ENCODE data around the gene GPC6. TPM values are rescaled to one million over a fixed set of nuclear protein-coding genes. Genes with fewer than 3 reads are reported as not detected.
"Not testable (repeated sequence)": the region's sequence is repeated elsewhere in the genome, so short reads cannot be mapped to it uniquely, and the experiment has no call there.

The GPC6 gene
- polyA plus RNA-seq, 6 donors from 2014 or later: not detected

GRCh38 chr13:93468433-93468832 is 241.8 kb downstream of the GPC6 start:
- no peaks in the 10 kb centered on the region for H3K36me3 Mint-ChIP-seq
- DNase-seq (no peak), ATAC-seq (ENCODE audit: low read depth in 2 of 2) (no peak)
- H3K27me3 Mint-ChIP-seq: no peaks in the 10 kb centered on the region
- peaks cover 0 to 34% (median 8%) of the 10 kb centered on the region in 7 donors for H3K9me3 Mint-ChIP-seq
- no peak overlapping the region for H3K4me3 Mint-ChIP-seq
- no peak overlapping the region for H3K27ac Mint-ChIP-seq
- H3K4me1 Mint-ChIP-seq: no peaks in the 10 kb centered on the region

- Mint-ChIP-seq H3K4me3 (no peak overlapping the region), H3K4me1 (no peaks in the 10 kb centered on the region), H3K27ac (no peak overlapping the region), H3K9me3 (peaks cover 0 to 29% (median 9%) of the 10 kb centered on the region in 7 donors), H3K27me3 (no peaks in the 10 kb centered on the region), H3K36me3 (no peaks in the 10 kb centered on the region)
- DNase-seq (no peak), ATAC-seq (ENCODE audit: low read depth in 2 of 2) (no peak)
Observed at GRCh38 chr13:93472296-93472695, 245.7 kb downstream of the GPC6 start.

GRCh38 chr13:93472814-93473296 is 246.2 kb downstream of the GPC6 start:
- DNase-seq (no peak), ATAC-seq (ENCODE audit: low read depth in 2 of 2) (no peak)
- peaks cover 0 to 29% (median 9%) of the 10 kb centered on the region in 7 donors for H3K9me3 Mint-ChIP-seq
- no peak overlapping the region for H3K4me3 Mint-ChIP-seq
- H3K27ac Mint-ChIP-seq: peak overlapping the region in 1 of 6 donors; percentile 27
- H3K27me3 Mint-ChIP-seq: no peaks in the 10 kb centered on the region
- H3K36me3 Mint-ChIP-seq: no peaks in the 10 kb centered on the region
- H3K4me1 Mint-ChIP-seq: no peaks in the 10 kb centered on the region

GRCh38 chr13:93473441-93474270 is 247.0 kb downstream of the GPC6 start:
- Mint-ChIP-seq H3K27me3 (no peaks in the 10 kb centered on the region), H3K36me3 (no peaks in the 10 kb centered on the region), H3K4me3 (no peak overlapping the region), H3K27ac (no peak overlapping the region), H3K4me1 (no peaks in the 10 kb centered on the region), H3K9me3 (peaks cover 0 to 29% (median 9%) of the 10 kb centered on the region in 7 donors)
- DNase-seq (no peak), ATAC-seq (ENCODE audit: low read depth in 2 of 2) (no peak)

- Mint-ChIP-seq H3K36me3 (no peaks in the 10 kb centered on the region), H3K9me3 (peaks cover 0 to 13% (median 3%) of the 10 kb centered on the region in 7 donors), H3K4me1 (no peaks in the 10 kb centered on the region), H3K27ac (peak overlapping the region in 1 of 6 donors; percentile 8), H3K27me3 (no peaks in the 10 kb centered on the region), H3K4me3 (no peak overlapping the region)
- no peak for DNase-seq
- ATAC-seq (ENCODE audit: low read depth in 2 of 2): no peak
Observed at GRCh38 chr13:93476175-93476574, 249.6 kb downstream of the GPC6 start.

GRCh38 chr13:93477238-93477637 is 250.6 kb downstream of the GPC6 start:
- no peaks in the 10 kb centered on the region for H3K4me1 Mint-ChIP-seq
- no peaks in the 10 kb centered on the region for H3K36me3 Mint-ChIP-seq
- no peak overlapping the region for H3K27ac Mint-ChIP-seq
- H3K9me3 Mint-ChIP-seq: peaks cover 0 to 6% (median 3%) of the 10 kb centered on the region in 7 donors
- ATAC-seq (ENCODE audit: low read depth in 2 of 2) (no peak), DNase-seq (no peak)
- no peak overlapping the region for H3K4me3 Mint-ChIP-seq
- H3K27me3 Mint-ChIP-seq: no peaks in the 10 kb centered on the region

- Mint-ChIP-seq H3K4me3 (no peak overlapping the region), H3K27ac (no peak overlapping the region), H3K9me3 (peaks cover 0 to 3% (median 0%) of the 10 kb centered on the region in 7 donors), H3K4me1 (no peaks in the 10 kb centered on the region), H3K27me3 (no peaks in the 10 kb centered on the region), H3K36me3 (no peaks in the 10 kb centered on the region)
- DNase-seq (no peak), ATAC-seq (ENCODE audit: low read depth in 2 of 2) (no peak)
Observed at GRCh38 chr13:93480553-93481106, 254.0 kb downstream of the GPC6 start.

- not testable (repeated sequence) for H3K4me1 Mint-ChIP-seq; H3K27me3 Mint-ChIP-seq; H3K9me3 Mint-ChIP-seq; H3K4me3 Mint-ChIP-seq; H3K36me3 Mint-ChIP-seq; DNase-seq; H3K27ac Mint-ChIP-seq; ATAC-seq (ENCODE audit: low read depth in 2 of 2)
Observed at GRCh38 chr13:93496117-93496516, 269.5 kb downstream of the GPC6 start.

- H3K27me3 Mint-ChIP-seq: no peaks in the 10 kb centered on the region
- no peak overlapping the region for H3K27ac Mint-ChIP-seq
- no peak for DNase-seq
- no peak for ATAC-seq (ENCODE audit: low read depth in 2 of 2)
- H3K36me3 Mint-ChIP-seq: no peaks in the 10 kb centered on the region
- H3K4me1 Mint-ChIP-seq: no peaks in the 10 kb centered on the region
- H3K4me3 Mint-ChIP-seq: no peak overlapping the region
- peaks cover 0 to 9% (median 4%) of the 10 kb centered on the region in 7 donors for H3K9me3 Mint-ChIP-seq
Observed at GRCh38 chr13:93496985-93497673, 270.5 kb downstream of the GPC6 start.

- Mint-ChIP-seq H3K4me3 (no peak overlapping the region), H3K27ac (no peak overlapping the region), H3K4me1 (no peaks in the 10 kb centered on the region), H3K27me3 (no peaks in the 10 kb centered on the region), H3K36me3 (no peaks in the 10 kb centered on the region), H3K9me3 (peaks cover 0 to 9% (median 4%) of the 10 kb centered on the region in 7 donors)
- ATAC-seq (ENCODE audit: low read depth in 2 of 2) (no peak), DNase-seq (no peak)
Observed at GRCh38 chr13:93499991-93500390, 273.4 kb downstream of the GPC6 start.

- no peaks in the 10 kb centered on the region for H3K27me3 Mint-ChIP-seq
Observed at GRCh38 chr13:93502071-93502470, 275.5 kb downstream of the GPC6 start.

GRCh38 chr13:93502987-93503615 is 276.5 kb downstream of the GPC6 start:
- Mint-ChIP-seq H3K27me3 (no peaks in the 10 kb centered on the region), H3K27ac (no peak overlapping the region), H3K4me1 (no peaks in the 10 kb centered on the region), H3K9me3 (peaks cover 0 to 15% (median 5%) of the 10 kb centered on the region in 7 donors), H3K36me3 (peaks cover 0 to 5% of the 10 kb centered on the region in 2 donors), H3K4me3 (no peak overlapping the region)
- no peak for ATAC-seq (ENCODE audit: low read depth in 2 of 2)
- DNase-seq: no peak

More at GRCh38 chr13:93502071-93502470, 275.5 kb downstream of the GPC6 start:
- no peaks in the 10 kb centered on the region for H3K4me1 Mint-ChIP-seq
- H3K4me3 Mint-ChIP-seq: no peak overlapping the region
- H3K27ac Mint-ChIP-seq: no peak overlapping the region
- DNase-seq (no peak), ATAC-seq (ENCODE audit: low read depth in 2 of 2) (no peak)
- peaks cover 0 to under 1% of the 10 kb centered on the region in 2 donors for H3K36me3 Mint-ChIP-seq
- H3K9me3 Mint-ChIP-seq: peaks cover 0 to 11% (median 4%) of the 10 kb centered on the region in 7 donors
